Heart left ventricle (tissue), 16 donors: ENCODE data around the gene SRD5A2. TPM values are rescaled to one million over a fixed set of nuclear protein-coding genes. Genes with fewer than 3 reads are reported as not detected.

Source experiments
- ATAC-seq, 4 donors: fragments of 200-7000 bp; cut with Tn5 transposase; one replicate each; pipeline ENCODE4 v1.9.1; 2020 to 2022; ENCODE audit warnings: moderate library complexity in 4 of 4, mild to moderate bottlenecking in 3 of 4, moderate number of reproducible peaks in 1 of 4
- DNase-seq, 5 donors: peaks; one replicate each; pipeline ENCODE4 v3.0.0-alpha.2; 2020
- H3K27ac ChIP-seq, 12 donors: fragments of 200-600 bp; sonication (generic) in 4 of 12; one replicate each; pipeline versions ENCODE4 v1.5.0 to v1.8.0; 2016 to 2022; ENCODE audit warnings: mild to moderate bottlenecking in 2 of 12
- H3K27me3 ChIP-seq, 9 donors: fragments of 200-600 bp; sonication (generic) in 2 of 9; one replicate each; pipeline versions ENCODE4 v1.5.1 to v1.8.0; 2016 to 2022; ENCODE audit warnings: mild to moderate bottlenecking in 3 of 9
- H3K36me3 ChIP-seq, 9 donors: fragments of 200-600 bp; sonication (generic) in 2 of 9; one replicate each; pipeline versions ENCODE4 v1.5.0 to v1.8.0; 2018 to 2022; ENCODE audit warnings: mild to moderate bottlenecking in 2 of 9
- H3K4me1 ChIP-seq, 12 donors: fragments of 200-600 bp; sonication (generic) in 4 of 12; one replicate each; pipeline versions ENCODE4 v1.5.0 to v1.8.0; 2016 to 2022; ENCODE audit warnings: mild to moderate bottlenecking in 3 of 12
- H3K4me3 ChIP-seq, 12 donors: fragments of 200-600 bp; sonication (generic) in 4 of 12; one replicate each; pipeline versions ENCODE4 v1.5.0 to v1.8.0; 2017 to 2022; ENCODE audit warnings: mild to moderate bottlenecking in 9 of 12, moderate library complexity in 4 of 12
- H3K9me3 ChIP-seq, 12 donors: fragments of 200-600 bp; sonication (generic) in 4 of 12; one replicate each; pipeline versions ENCODE4 v1.5.0 to v1.8.0; 2016 to 2022; ENCODE audit warnings: mild to moderate bottlenecking in 1 of 12
- POLR2A ChIP-seq, 2 donors: fragments of 450-650 bp; IDR thresholded peaks; one replicate each; pipeline ENCODE4 v1.6.1; 2017; ENCODE audit warnings: antibody characterized with exemption in 2 of 2, mild to moderate bottlenecking in 2 of 2, moderate library complexity in 2 of 2
- WGBS, 4 donors: extraction: QIAGEN DNeasy Blood & Tissue Kit in 2 of 4; methylation state at CpG; one replicate each; pipeline versions ENCODE4 v1.1.5 to v1.1.7; 2013 to 2018; 5-methylcytosine and 5-hydroxymethylcytosine counted together
- intact Hi-C, 10 donors: fragments of 100-400 bp; cut with DNase I; formaldehyde crosslinking; loops; one replicate each; pipeline versions ENCODE4 v1.11.1 to v1.14.2; 2022
- polyA plus RNA-seq, 2 donors: library from polyadenylated mRNA; stranded (reverse); fragments of 200-250 nt; gene quantifications; one replicate each; pipeline ENCODE4 v1.2.3, GENCODE V29; 2013
- total RNA-seq, 9 donors: library from RNA; depleted of rRNA in 2 of 9; stranded (reverse); fragments of >200 nt in 2 of 9; fragmentation: NEBNext Ultra II Directional in 3 of 9; extraction: Animal tissue kit (Norgen Biotek cat#: 25700) in 3 of 9; gene quantifications; one replicate each; pipeline versions ENCODE4 v1.1.0 to v1.2.4, GENCODE V29; 2016 to 2023
- TF ChIP-seq, protein P1 (sequence below), 12 donors: fragments of 200-600 bp; sonication (generic) in 4 of 12; IDR thresholded peaks; one replicate each; pipeline versions ENCODE4 v1.5.0 to v1.8.0; 2018 to 2022; ENCODE audit warnings: antibody characterized with exemption in 12 of 12, mild to moderate bottlenecking in 5 of 12
- donor health status: ischemic (EF 13 %, LVEDD 7.1; RV severe dilation, severe dysfunction).
- donor health status: healthy with polysubstance abuse.
- donor health status: DM: no; HTN: yes; CAD: no.
- donor health status: DM: no; HTN: no; CAD: no.
- donor health status: ischemic (EF 25% LVEDD 6.9; RV normal size, moderate dysfunction).
- donor health status: ischemic (EF 25% LVEDD 5.7; RV mildly dilated, moderate dysfunction).
- donor health status: healthy.
- donor health status: DM: yes; HTN: yes; CAD: no.
- donor health status: ischemic (EF 35%, LVEDD 5.7; RV mildly dilated, moderate dysfunction).
- donor health status: nonischemic (EF 11% LVEDD 7.7; RV severe dilation, severe dysfunction).
- donor health status: DM: yes; HTN: yes; CAD: no.
- donor health status: PGD.
- donor health status: ischemic (EF 29% LVEDD 5.4; RV normal size, mild dysfunction).
- donor health status: nonischemic (EF 23%, LVEDD 6.1; RV moderate dilation, normal function).

Gene SRD5A2
- total and polyA plus RNA-seq, 11 donors: not detected

DNA sequence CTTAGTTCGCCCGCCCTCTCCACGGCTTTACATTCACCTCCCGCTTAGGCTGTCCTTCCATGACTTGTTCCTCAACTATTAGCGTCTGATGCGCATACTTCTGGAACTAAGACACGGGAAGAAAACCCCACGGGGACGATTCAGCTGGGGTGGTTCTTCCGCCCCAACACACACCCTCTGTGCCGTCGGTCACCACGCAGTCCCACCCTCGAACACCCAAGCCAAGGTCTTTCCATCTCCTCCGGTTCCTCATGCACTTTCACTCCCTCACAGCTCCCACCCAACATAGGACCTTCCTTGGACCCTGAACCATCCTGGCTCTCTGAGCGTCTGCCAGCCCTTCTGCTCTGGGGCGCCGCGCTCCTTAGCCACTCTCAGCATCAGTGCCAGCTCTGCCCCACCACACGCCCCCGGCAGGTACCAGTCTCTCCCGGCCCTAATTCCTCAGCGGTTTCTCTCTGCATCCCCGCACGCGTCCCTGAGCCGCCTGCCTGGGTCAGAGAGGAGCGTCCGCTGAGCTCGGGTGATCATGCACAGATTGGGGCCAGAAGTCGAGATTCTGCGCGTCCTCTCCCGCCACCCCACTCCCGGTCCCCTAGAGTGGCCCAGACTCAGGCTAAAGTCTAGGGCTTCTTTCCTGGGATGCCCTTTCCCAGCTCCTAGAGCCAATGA, 522 bp upstream of the SRD5A2 start:
- H3K4me1 ChIP-seq: peaks cover 0 to 7% (median 0%) of the 10 kb centered on the region in 12 donors
- peaks cover 0 to 52% (median 33%) of the 10 kb centered on the region in 9 donors for H3K27me3 ChIP-seq
- DNase-seq (no peak), ATAC-seq (no peak)
- H3K4me3 ChIP-seq: no peak overlapping the region
- no peaks in the 10 kb centered on the region for H3K36me3 ChIP-seq
- 47 to 68% (median 57%) methylated on average over 35 of the region's 35 CpGs for WGBS, 4 donors
- H3K9me3 ChIP-seq: peaks cover 0 to 4% (median 0%) of the 10 kb centered on the region in 12 donors
- no peak overlapping the region for H3K27ac ChIP-seq
- intact Hi-C loops: no loop called here
- no peak for TF ChIP-seq POLR2A (IDR thresholded peaks at IDR 0.05)
- TF ChIP-seq, protein P1, sequence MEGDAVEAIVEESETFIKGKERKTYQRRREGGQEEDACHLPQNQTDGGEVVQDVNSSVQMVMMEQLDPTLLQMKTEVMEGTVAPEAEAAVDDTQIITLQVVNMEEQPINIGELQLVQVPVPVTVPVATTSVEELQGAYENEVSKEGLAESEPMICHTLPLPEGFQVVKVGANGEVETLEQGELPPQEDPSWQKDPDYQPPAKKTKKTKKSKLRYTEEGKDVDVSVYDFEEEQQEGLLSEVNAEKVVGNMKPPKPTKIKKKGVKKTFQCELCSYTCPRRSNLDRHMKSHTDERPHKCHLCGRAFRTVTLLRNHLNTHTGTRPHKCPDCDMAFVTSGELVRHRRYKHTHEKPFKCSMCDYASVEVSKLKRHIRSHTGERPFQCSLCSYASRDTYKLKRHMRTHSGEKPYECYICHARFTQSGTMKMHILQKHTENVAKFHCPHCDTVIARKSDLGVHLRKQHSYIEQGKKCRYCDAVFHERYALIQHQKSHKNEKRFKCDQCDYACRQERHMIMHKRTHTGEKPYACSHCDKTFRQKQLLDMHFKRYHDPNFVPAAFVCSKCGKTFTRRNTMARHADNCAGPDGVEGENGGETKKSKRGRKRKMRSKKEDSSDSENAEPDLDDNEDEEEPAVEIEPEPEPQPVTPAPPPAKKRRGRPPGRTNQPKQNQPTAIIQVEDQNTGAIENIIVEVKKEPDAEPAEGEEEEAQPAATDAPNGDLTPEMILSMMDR (IDR thresholded peaks at IDR 0.05): no peak

DNA sequence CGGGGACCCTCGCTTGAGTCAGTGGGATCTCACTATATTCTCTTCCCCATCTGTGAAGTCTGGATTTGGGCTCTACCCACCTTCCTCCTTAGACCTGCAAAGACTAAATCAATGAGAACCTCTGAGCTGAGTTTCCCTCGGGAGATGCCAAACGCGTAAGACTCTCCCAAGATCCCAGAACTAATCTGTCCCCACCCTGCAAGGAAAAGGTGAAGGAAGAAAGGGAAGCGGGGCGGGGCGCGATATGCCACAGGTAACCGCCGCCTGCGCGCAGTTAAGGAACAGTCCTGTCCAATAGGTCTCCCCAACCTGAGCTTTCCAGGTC, 780 bp downstream of the SRD5A2 start:
- intact Hi-C loops: no loop called here
- no peak overlapping the region for H3K4me3 ChIP-seq
- H3K4me1 ChIP-seq: peaks cover 0 to 7% (median 0%) of the 10 kb centered on the region in 12 donors
- 4 to 11% (median 7%) methylated on average over 8 to 13 of the region's 13 CpGs for WGBS, 4 donors
- H3K27ac ChIP-seq: no peak overlapping the region
- H3K9me3 ChIP-seq: peaks cover 0 to 4% (median 0%) of the 10 kb centered on the region in 12 donors
- ATAC-seq (no peak), DNase-seq (no peak)
- H3K27me3 ChIP-seq: peaks cover 0 to 52% (median 33%) of the 10 kb centered on the region in 9 donors
- TF ChIP-seq, protein P1 (IDR thresholded peaks at IDR 0.05): no peak
- TF ChIP-seq POLR2A (IDR thresholded peaks at IDR 0.05): no peak
- no peaks in the 10 kb centered on the region for H3K36me3 ChIP-seq

DNA sequence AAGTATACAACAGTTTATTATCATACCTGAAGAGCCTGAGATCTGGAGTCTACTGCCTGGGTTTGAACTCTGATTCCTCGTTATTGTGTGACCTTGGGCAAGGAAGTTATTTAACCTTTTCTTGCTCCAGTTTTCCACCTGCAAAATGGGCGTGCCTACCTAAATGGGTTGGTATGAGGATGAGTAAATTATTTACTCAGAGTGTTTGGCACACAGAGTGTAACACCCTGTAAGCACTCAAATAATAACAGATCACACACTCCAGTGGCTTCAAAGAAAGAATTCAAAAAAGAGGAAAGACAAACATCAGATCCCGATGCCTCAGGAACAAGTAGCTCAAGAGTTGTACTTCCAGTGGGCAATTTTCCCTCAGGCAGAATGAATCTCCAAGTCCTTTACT, 2.4 kb downstream of the SRD5A2 start:
- WGBS, 4 donors: 70 to 81% (median 73%) methylated on average over 3 of the region's 3 CpGs
- H3K27me3 ChIP-seq: peaks cover 0 to 52% (median 33%) of the 10 kb centered on the region in 9 donors
- no peak overlapping the region for H3K27ac ChIP-seq
- H3K4me1 ChIP-seq: peaks cover 0 to 7% (median 0%) of the 10 kb centered on the region in 12 donors
- no peak overlapping the region for H3K4me3 ChIP-seq
- TF ChIP-seq POLR2A (IDR thresholded peaks at IDR 0.05): no peak
- TF ChIP-seq, protein P1 (IDR thresholded peaks at IDR 0.05): no peak
- no peak for DNase-seq
- H3K9me3 ChIP-seq: peaks cover 0 to 4% (median 0%) of the 10 kb centered on the region in 12 donors
- ATAC-seq: no peak
- no peaks in the 10 kb centered on the region for H3K36me3 ChIP-seq
- intact Hi-C loops: no loop called here

DNA sequence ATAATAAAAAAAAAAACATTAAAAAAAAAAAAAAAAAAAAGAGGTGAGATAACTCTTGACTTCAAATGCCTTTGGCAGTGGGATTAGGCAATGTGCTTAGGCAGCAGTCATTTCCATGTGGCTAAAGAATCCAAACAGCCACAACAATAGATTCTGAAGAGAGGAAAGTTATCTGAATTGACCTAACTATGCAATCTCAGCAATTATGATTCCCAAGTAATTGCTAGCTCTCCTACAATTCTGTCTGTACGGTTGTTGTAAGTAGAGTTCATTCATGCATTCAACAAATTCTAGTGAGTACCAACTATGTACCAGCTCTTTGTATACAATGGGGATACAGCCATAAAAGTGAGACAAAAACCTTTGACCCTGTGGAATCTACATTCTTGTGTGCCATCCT, 3.6 kb downstream of the SRD5A2 start:
- 71 to 90% (median 77%) methylated on average over 1 of the region's 1 CpG for WGBS, 4 donors
- Histone ChIP-seq H3K4me1 (peaks cover 0 to 7% (median 0%) of the 10 kb centered on the region in 12 donors), H3K4me3 (no peak overlapping the region), H3K36me3 (no peaks in the 10 kb centered on the region), H3K9me3 (peaks cover 0 to 4% (median 0%) of the 10 kb centered on the region in 12 donors), H3K27me3 (peaks cover 0 to 41% (median 27%) of the 10 kb centered on the region in 9 donors), H3K27ac (no peak overlapping the region)
- DNase-seq (no peak), ATAC-seq (no peak)
- intact Hi-C loops: no loop called here
- TF ChIP-seq, protein P1 (IDR thresholded peaks at IDR 0.05): no peak
- TF ChIP-seq POLR2A (IDR thresholded peaks at IDR 0.05): no peak
